Ascending aorta (tissue), 2 donors: ENCODE results near the gene FBRSL1. TPM values are rescaled to one million over a fixed set of nuclear protein-coding genes. Genes with fewer than 3 reads are reported as not detected.

Source experiments
- DNase-seq, 2 donors: peaks; one replicate each; pipeline ENCODE4 v3.0.0-alpha.2; 2019; ENCODE audit warnings: low spot score in 2 of 2
- H3K27ac ChIP-seq, 2 donors: fragments of 200-600 bp; sonication (generic); one replicate each; pipeline ENCODE4 v1.5.1; 2016 to 2017; ENCODE audit warnings: mild to moderate bottlenecking in 1 of 2
- H3K27me3 ChIP-seq: fragments of 200-600 bp; sonication (generic); one replicate; pipeline ENCODE4 v1.5.1; 2017
- H3K36me3 ChIP-seq, 2 donors: fragments of 200-600 bp; sonication (generic); one replicate each; pipeline ENCODE4 v1.5.1; 2016
- H3K4me1 ChIP-seq, 2 donors: fragments of 200-600 bp; sonication (generic); one replicate each; pipeline ENCODE4 v1.5.1; 2016 to 2017; ENCODE audit warnings: mild to moderate bottlenecking in 1 of 2
- H3K4me3 ChIP-seq, 2 donors: fragments of 200-600 bp; sonication (generic); one replicate each; pipeline ENCODE4 v1.5.1; 2016 to 2017; ENCODE audit warnings: mild to moderate bottlenecking in 1 of 2
- H3K9me3 ChIP-seq, 2 donors: fragments of 200-600 bp; sonication (generic); one replicate each; pipeline ENCODE4 v1.5.1; 2016
- CTCF ChIP-seq, 3 experiments: fragments of 200-600 bp in 2 of 3; fragments of 450-650 bp in 1 of 3; sonication (generic) in 2 of 3; IDR thresholded peaks; one replicate each; pipeline ENCODE4 v1.5.1; 2016 to 2019; ENCODE audit warnings: antibody characterized with exemption in 3 of 3, mild to moderate bottlenecking in 1 of 3, moderate library complexity in 1 of 3
- intact Hi-C: fragments of 100-400 bp; cut with DNase I; formaldehyde crosslinking; loops from one replicate; pipeline ENCODE4 v1.15.1; 2023
- total RNA-seq: library from RNA; depleted of rRNA; stranded (reverse); fragments of >200 nt; gene quantifications from one replicate; pipeline ENCODE4 v1.1.0, GENCODE V29; 2016

The FBRSL1 gene
- total RNA-seq, 1 donor from 2014 or later = 40.7 TPM

- no peak overlapping the region for H3K4me3 ChIP-seq
Observed at GRCh38 chr12:132503618-132504204, 13.8 kb downstream of the FBRSL1 start.

GRCh38 chr12:132505105-132505851, 15.3 kb downstream of the FBRSL1 start:
- Histone ChIP-seq H3K4me1 (peaks cover 11 to 19% of the 10 kb centered on the region in 2 donors), H3K36me3 (peaks cover 19 to 23% of the 10 kb centered on the region in 2 donors), H3K9me3 (no peaks in the 10 kb centered on the region), H3K27ac (no peak overlapping the region), H3K27me3 (no peaks in the 10 kb centered on the region), H3K4me3 (no peak overlapping the region)
- intact Hi-C loops = no loop called here
- DNase-seq = no peak
- TF ChIP-seq CTCF (IDR thresholded peaks at IDR 0.05) = no peak

More at GRCh38 chr12:132503618-132504204, 13.8 kb downstream of the FBRSL1 start:
- no peak for DNase-seq
- TF ChIP-seq CTCF (IDR thresholded peaks at IDR 0.05) = no peak
- H3K36me3 ChIP-seq = peaks cover 3 to 8% of the 10 kb centered on the region in 2 donors
- no peaks in the 10 kb centered on the region for H3K9me3 ChIP-seq
- intact Hi-C loops = no loop called here
- no peak overlapping the region for H3K27ac ChIP-seq
- peaks cover 11 to 22% of the 10 kb centered on the region in 2 donors for H3K4me1 ChIP-seq
- H3K27me3 ChIP-seq = no peaks in the 10 kb centered on the region

GRCh38 chr12:132505852-132506219, 15.9 kb downstream of the FBRSL1 start:
- Histone ChIP-seq H3K4me3 (no peak overlapping the region), H3K36me3 (peaks cover 20 to 29% of the 10 kb centered on the region in 2 donors), H3K4me1 (peaks cover 11 to 19% of the 10 kb centered on the region in 2 donors), H3K27me3 (no peaks in the 10 kb centered on the region), H3K27ac (no peak overlapping the region), H3K9me3 (no peaks in the 10 kb centered on the region)
- no peak for DNase-seq
- intact Hi-C loops = no loop called here
- TF ChIP-seq CTCF (IDR thresholded peaks at IDR 0.05) = no peak

GRCh38 chr12:132506328-132507160, 16.6 kb downstream of the FBRSL1 start:
- H3K27me3 ChIP-seq = no peaks in the 10 kb centered on the region
- H3K4me3 ChIP-seq = peak overlapping the region; percentile 25 to 30
- no peak for TF ChIP-seq CTCF (IDR thresholded peaks at IDR 0.05)
- H3K4me1 ChIP-seq = peaks cover 11 to 19% of the 10 kb centered on the region in 2 donors
- no peaks in the 10 kb centered on the region for H3K9me3 ChIP-seq
- intact Hi-C loops = no loop called here
- DNase-seq = peak in 1 of 2 donors; percentile 84
- H3K36me3 ChIP-seq = peaks cover 20 to 33% of the 10 kb centered on the region in 2 donors
- peak overlapping the region in 1 of 2 donors; percentile 6 for H3K27ac ChIP-seq

- peaks cover 11 to 19% of the 10 kb centered on the region in 2 donors for H3K4me1 ChIP-seq
- no peaks in the 10 kb centered on the region for H3K27me3 ChIP-seq
- H3K9me3 ChIP-seq = no peaks in the 10 kb centered on the region
- no peak for DNase-seq
- H3K27ac ChIP-seq = peak overlapping the region in 1 of 2 donors; percentile 6
- peak overlapping the region; percentile 25 to 30 for H3K4me3 ChIP-seq
- no peak for TF ChIP-seq CTCF (IDR thresholded peaks at IDR 0.05)
- intact Hi-C loops = no loop called here
- peaks cover 20 to 33% of the 10 kb centered on the region in 2 donors for H3K36me3 ChIP-seq
Observed at GRCh38 chr12:132507161-132507538, 17.2 kb downstream of the FBRSL1 start.
